ENCODE measurements around the gene NDUFV1. TPM values are rescaled to one million over a fixed set of nuclear protein-coding genes. Genes with fewer than 3 reads are reported as not detected.
A peak's percentile ranks its signal among the peaks of the same experiment; 100 is the strongest.
"Not testable (repeated sequence)": the region's sequence is repeated elsewhere in the genome, so short reads cannot be mapped to it uniquely, and the experiment has no call there.

Gene NDUFV1
- total RNA-seq, 1 donor from 2014 or later: 180 TPM

DNA sequence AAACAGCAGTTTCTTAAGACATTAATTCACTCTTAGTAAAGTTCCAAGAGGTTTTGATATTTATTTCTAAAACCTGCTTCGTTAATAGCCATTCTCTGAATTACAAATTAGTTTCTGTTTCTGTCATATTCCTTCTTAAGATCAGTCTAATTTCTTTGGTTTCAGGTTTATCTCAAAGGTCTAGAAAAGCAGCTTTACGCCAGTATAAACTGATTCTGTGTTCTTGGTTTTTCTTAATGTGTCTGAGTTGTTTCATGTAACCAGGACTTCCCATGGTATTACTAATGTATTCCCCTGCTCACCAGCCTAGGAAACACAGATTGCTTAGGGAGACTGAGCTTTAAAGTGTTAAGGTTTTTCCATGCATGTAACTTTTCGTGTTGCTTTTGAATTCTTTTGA, 50.6 kb downstream of the NDUFV1 start:
- Mint-ChIP-seq H3K9me3 (ENCODE audit: unreplicated experiment) (no peaks in the 10 kb centered on the region), H3K4me3 (ENCODE audit: unreplicated experiment) (no peak overlapping the region), H3K36me3 (ENCODE audit: unreplicated experiment) (no peaks in the 10 kb centered on the region), H3K27me3 (ENCODE audit: unreplicated experiment) (peaks cover 3% of the 10 kb centered on the region), H3K27ac (ENCODE audit: unreplicated experiment) (no peak overlapping the region), H3K4me1 (ENCODE audit: unreplicated experiment) (no peaks in the 10 kb centered on the region)
- TF ChIP-seq, protein P1, sequence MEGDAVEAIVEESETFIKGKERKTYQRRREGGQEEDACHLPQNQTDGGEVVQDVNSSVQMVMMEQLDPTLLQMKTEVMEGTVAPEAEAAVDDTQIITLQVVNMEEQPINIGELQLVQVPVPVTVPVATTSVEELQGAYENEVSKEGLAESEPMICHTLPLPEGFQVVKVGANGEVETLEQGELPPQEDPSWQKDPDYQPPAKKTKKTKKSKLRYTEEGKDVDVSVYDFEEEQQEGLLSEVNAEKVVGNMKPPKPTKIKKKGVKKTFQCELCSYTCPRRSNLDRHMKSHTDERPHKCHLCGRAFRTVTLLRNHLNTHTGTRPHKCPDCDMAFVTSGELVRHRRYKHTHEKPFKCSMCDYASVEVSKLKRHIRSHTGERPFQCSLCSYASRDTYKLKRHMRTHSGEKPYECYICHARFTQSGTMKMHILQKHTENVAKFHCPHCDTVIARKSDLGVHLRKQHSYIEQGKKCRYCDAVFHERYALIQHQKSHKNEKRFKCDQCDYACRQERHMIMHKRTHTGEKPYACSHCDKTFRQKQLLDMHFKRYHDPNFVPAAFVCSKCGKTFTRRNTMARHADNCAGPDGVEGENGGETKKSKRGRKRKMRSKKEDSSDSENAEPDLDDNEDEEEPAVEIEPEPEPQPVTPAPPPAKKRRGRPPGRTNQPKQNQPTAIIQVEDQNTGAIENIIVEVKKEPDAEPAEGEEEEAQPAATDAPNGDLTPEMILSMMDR (IDR thresholded peaks at IDR 0.05): no peak
- no peak for DNase-seq (ENCODE audit: extremely low spot score, unreplicated experiment)

DNA sequence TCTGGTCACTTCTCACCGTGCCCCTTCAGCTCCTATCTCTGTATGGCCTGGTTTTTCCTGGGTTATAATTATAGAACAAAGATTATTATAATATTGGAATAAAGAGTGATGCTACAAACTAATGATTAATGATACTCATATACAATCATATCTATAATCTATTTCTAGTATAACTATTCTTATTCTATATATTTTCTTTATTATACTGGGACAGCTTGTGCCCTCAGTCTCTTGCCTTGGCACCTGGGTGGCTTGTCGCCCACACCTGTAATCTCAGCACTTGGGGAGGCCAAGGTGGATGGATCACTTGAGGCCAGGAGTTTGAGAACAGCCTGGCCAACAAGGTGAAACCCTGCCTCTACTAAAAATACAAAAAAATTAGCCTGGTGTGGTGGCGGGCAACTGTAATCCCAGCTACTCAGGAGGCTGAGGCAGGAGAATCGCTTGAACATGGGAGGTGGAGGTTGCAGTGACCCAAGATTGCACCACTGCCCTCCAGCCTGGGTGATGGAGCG, 53.0 kb downstream of the NDUFV1 start:
- not testable (repeated sequence) for H3K27me3 Mint-ChIP-seq (ENCODE audit: unreplicated experiment); H3K4me3 Mint-ChIP-seq (ENCODE audit: unreplicated experiment); DNase-seq (ENCODE audit: extremely low spot score, unreplicated experiment); H3K9me3 Mint-ChIP-seq (ENCODE audit: unreplicated experiment); H3K4me1 Mint-ChIP-seq (ENCODE audit: unreplicated experiment); H3K36me3 Mint-ChIP-seq (ENCODE audit: unreplicated experiment); H3K27ac Mint-ChIP-seq (ENCODE audit: unreplicated experiment)
- TF ChIP-seq, protein P1 (IDR thresholded peaks at IDR 0.05): peak; percentile 32

DNA sequence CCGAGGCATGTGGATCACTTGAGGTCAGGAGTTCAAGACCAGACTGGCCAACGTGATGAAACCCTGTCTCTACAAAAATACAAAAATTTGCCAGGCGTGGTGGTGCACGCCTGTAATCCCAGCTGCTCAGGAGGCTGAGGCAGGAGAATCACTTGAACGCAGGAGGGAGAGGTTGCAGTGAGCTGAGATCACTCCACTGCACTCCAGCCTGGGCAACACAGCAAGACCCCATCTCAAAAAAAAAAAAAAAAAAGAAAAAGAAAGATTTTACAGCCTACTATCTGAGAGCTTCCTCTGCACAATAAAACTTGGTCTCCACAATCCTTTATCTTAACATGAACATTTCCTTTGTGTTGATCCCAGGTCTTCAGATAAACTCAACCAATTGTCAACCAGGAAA, 54.0 kb downstream of the NDUFV1 start:
- DNase-seq (ENCODE audit: extremely low spot score, unreplicated experiment); H3K4me3 Mint-ChIP-seq (ENCODE audit: unreplicated experiment); H3K27ac Mint-ChIP-seq (ENCODE audit: unreplicated experiment); H3K36me3 Mint-ChIP-seq (ENCODE audit: unreplicated experiment); H3K9me3 Mint-ChIP-seq (ENCODE audit: unreplicated experiment); H3K27me3 Mint-ChIP-seq (ENCODE audit: unreplicated experiment); H3K4me1 Mint-ChIP-seq (ENCODE audit: unreplicated experiment): not testable (repeated sequence)

Other genes with a start within 250 kb of the NDUFV1 start
- 7.2 and 7.8 TPM in 2 replicates for gene CLCF1, start 233.3 kb upstream of the NDUFV1 start, total RNA-seq
- 18.5 TPM in 2 replicates for gene RAD9A, start 214.9 kb upstream of the NDUFV1 start, total RNA-seq
- gene PPP1CA, start 205.1 kb upstream of the NDUFV1 start, total RNA-seq: 132 and 140 TPM in 2 replicates
- gene TBC1D10C, start 202.9 kb upstream of the NDUFV1 start, total RNA-seq: not detected in 2 replicates
- 0.24 and 0.27 TPM in 2 replicates for gene CARNS1, start 191.3 kb upstream of the NDUFV1 start, total RNA-seq
- 42.7 and 49.5 TPM in 2 replicates for gene RPS6KB2, start 178.4 kb upstream of the NDUFV1 start, total RNA-seq
- gene PTPRCAP, start 169.3 kb upstream of the NDUFV1 start, total RNA-seq: 0.89 and 1.2 TPM in 2 replicates
- gene CORO1B, start 163.5 kb upstream of the NDUFV1 start, total RNA-seq: 114 and 116 TPM in 2 replicates
- gene GPR152, start 154.2 kb upstream of the NDUFV1 start, total RNA-seq: not detected in 2 replicates
- 0.35 TPM in 1 of 2 replicates, not detected in the other for gene CABP4, start 151.6 kb upstream of the NDUFV1 start, total RNA-seq
- gene TMEM134, start 137.7 kb upstream of the NDUFV1 start, total RNA-seq: 51.4 and 54.5 TPM in 2 replicates
- 76.5 and 79.9 TPM in 2 replicates for gene AIP, start 123.9 kb upstream of the NDUFV1 start, total RNA-seq
- 46.7 and 46.9 TPM in 2 replicates for gene PITPNM1, start 101.6 kb upstream of the NDUFV1 start, total RNA-seq
- 32.2 and 37.4 TPM in 2 replicates for gene CDK2AP2, start 98.8 kb upstream of the NDUFV1 start, total RNA-seq
- gene CABP2, start 83.5 kb upstream of the NDUFV1 start, total RNA-seq: not detected in 2 replicates
- gene GSTP1, start 23.1 kb upstream of the NDUFV1 start, total RNA-seq: 509 and 544 TPM in 2 replicates
- 5.9 and 8.0 TPM in 2 replicates for gene NUDT8, start 23.0 kb downstream of the NDUFV1 start, total RNA-seq
- not detected in 2 replicates for gene TBX10, start 32.8 kb downstream of the NDUFV1 start, total RNA-seq
- not detected in 2 replicates for gene ACY3, start 43.8 kb downstream of the NDUFV1 start, total RNA-seq
- not detected in 2 replicates for gene ALDH3B2, start 67.7 kb downstream of the NDUFV1 start, total RNA-seq

Data from osteocyte (in vitro differentiated cells).